ENCODE results near the gene KEAP1.

Gene KEAP1

DNA sequence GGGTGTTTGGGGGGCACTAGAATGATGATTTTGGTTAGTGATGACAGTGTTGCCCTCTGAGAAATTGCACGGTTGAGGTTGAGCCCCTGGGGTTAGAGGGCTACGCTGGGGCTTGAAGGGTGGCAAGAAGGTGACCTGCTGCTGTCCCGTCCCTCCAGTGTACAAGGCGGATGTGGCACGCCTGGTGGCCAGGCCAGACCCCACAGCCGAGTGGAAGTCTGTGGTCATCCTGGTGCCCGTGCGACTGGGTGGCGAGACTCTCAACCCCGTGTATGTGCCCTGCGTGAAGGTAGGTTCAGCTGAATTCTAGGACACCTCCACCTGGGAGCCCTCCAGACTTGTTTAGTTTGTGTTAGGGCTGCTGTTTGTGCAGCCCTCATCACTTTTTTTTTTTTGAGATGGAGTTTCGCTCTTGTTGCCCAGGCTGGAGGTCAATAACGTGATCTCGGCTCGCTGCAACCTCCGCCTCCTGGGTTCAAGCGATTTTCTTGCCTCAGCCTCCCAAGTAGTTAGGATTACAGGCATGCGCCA, 45.7 kb upstream of the KEAP1 start:
- Histone ChIP-seq H3K4me1 (peaks cover 0 to 19% (median 13%) of the 10 kb centered on the region in 4 donors), H3K27me3 (no peaks in the 10 kb centered on the region), H3K4me3 (no peak overlapping the region), H3K27ac (no peak overlapping the region), H3K36me3 (peaks cover 45 to 81% (median 60%) of the 10 kb centered on the region in 3 donors), H3K9me3 (no peaks in the 10 kb centered on the region)
- intact Hi-C loops (cut with DNase I; ENCODE audit: low total_unique reads), result no loop called here
- no peak for DNase-seq
- TF ChIP-seq, protein P1, sequence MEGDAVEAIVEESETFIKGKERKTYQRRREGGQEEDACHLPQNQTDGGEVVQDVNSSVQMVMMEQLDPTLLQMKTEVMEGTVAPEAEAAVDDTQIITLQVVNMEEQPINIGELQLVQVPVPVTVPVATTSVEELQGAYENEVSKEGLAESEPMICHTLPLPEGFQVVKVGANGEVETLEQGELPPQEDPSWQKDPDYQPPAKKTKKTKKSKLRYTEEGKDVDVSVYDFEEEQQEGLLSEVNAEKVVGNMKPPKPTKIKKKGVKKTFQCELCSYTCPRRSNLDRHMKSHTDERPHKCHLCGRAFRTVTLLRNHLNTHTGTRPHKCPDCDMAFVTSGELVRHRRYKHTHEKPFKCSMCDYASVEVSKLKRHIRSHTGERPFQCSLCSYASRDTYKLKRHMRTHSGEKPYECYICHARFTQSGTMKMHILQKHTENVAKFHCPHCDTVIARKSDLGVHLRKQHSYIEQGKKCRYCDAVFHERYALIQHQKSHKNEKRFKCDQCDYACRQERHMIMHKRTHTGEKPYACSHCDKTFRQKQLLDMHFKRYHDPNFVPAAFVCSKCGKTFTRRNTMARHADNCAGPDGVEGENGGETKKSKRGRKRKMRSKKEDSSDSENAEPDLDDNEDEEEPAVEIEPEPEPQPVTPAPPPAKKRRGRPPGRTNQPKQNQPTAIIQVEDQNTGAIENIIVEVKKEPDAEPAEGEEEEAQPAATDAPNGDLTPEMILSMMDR (IDR thresholded peaks at IDR 0.05), result no peak

DNA sequence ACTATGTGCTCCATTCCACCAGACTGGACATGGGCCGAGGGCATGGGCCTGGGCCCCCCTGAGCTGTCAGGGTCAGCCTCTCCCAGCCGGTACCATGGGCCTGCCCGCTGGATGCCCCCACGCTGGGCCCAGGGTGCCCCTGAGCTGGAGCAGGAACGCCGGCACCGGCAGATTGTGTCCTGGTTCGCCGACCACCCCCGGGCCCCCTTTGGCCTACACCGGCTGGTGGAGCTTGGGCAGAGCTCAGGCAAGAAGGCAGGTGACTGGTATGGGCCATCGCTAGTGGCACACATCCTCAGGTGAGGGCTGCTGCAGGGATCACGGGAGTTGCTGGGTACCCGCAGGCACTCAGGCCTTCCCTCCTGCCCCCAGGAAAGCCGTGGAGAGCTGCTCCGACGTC, 43.7 kb upstream of the KEAP1 start:
- DNase-seq, result no peak
- TF ChIP-seq, protein P1 (IDR thresholded peaks at IDR 0.05), result no peak
- Histone ChIP-seq H3K27ac (no peak overlapping the region), H3K27me3 (no peaks in the 10 kb centered on the region), H3K9me3 (no peaks in the 10 kb centered on the region), H3K4me1 (peaks cover 0 to 25% (median 18%) of the 10 kb centered on the region in 4 donors), H3K36me3 (peaks cover 27 to 61% (median 40%) of the 10 kb centered on the region in 3 donors), H3K4me3 (no peak overlapping the region)
- intact Hi-C loops (cut with DNase I; ENCODE audit: low total_unique reads), result no loop called here

DNA sequence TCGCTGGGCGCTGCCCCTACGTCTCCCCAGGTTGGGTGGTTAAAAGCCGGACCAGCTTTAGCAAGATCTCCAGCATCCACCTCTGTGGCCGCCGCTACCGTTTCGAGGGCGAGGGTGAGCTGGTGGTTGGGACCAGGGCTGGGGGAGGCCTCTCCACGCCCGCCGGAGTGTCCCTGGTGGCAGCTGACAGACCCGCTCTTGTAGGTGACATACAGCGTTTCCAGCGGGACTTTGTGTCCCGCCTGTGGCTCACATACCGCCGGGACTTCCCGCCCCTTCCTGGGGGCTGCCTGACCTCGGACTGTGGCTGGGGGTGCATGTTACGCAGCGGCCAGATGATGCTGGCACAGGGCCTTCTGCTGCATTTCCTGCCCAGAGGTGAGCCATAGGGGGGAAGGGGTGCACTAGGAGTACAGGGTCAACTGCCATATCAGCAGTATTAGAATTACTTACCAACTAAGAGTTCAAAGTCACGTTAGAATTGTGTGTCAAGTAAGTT, 41.6 kb upstream of the KEAP1 start:
- H3K9me3 ChIP-seq, result no peaks in the 10 kb centered on the region
- intact Hi-C loops (cut with DNase I; ENCODE audit: low total_unique reads), result no loop called here
- no peaks in the 10 kb centered on the region for H3K27me3 ChIP-seq
- peaks cover 0 to 25% (median 18%) of the 10 kb centered on the region in 4 donors for H3K4me1 ChIP-seq
- H3K4me3 ChIP-seq, result peak overlapping the region; percentile 85 to 92
- peak overlapping the region; percentile 89 to 90 for H3K27ac ChIP-seq
- no peak for DNase-seq
- H3K36me3 ChIP-seq, result peaks cover 12 to 41% (median 20%) of the 10 kb centered on the region in 3 donors
- TF ChIP-seq, protein P1 (IDR thresholded peaks at IDR 0.05), result no peak

DNA sequence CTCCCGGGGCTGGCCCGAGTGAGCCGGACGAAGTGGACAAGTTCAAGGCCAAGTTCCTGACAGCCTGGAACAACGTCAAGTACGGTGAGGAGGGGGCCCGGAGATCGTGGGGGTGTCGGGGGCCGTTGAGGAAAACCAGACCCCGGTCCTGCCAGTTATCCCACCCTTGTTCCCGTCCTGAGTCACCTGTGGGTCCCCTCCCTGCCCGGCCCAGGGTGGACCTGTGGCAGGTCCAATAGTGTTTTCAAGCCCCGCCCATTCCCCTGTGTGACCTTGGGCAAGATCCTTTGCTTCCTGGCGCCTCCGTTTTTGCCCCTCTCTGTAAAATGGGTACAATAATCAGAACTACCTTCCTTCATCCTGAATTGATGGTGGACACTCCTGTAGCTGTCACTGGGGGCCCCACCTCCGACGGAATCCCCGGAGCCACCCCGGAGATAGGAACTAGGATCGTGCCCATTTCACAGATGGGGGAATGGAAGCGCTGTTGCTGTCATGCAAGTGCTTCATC, 41.1 kb upstream of the KEAP1 start:
- DNase-seq, result no peak
- peak overlapping the region; percentile 89 to 90 for H3K27ac ChIP-seq
- peaks cover 0 to 25% (median 18%) of the 10 kb centered on the region in 4 donors for H3K4me1 ChIP-seq
- TF ChIP-seq, protein P1 (IDR thresholded peaks at IDR 0.05), result no peak
- H3K9me3 ChIP-seq, result no peaks in the 10 kb centered on the region
- intact Hi-C loops (cut with DNase I; ENCODE audit: low total_unique reads), result no loop called here
- H3K27me3 ChIP-seq, result no peaks in the 10 kb centered on the region
- H3K36me3 ChIP-seq, result peaks cover 7 to 36% (median 15%) of the 10 kb centered on the region in 3 donors
- H3K4me3 ChIP-seq, result peak overlapping the region; percentile 85 to 92

DNA sequence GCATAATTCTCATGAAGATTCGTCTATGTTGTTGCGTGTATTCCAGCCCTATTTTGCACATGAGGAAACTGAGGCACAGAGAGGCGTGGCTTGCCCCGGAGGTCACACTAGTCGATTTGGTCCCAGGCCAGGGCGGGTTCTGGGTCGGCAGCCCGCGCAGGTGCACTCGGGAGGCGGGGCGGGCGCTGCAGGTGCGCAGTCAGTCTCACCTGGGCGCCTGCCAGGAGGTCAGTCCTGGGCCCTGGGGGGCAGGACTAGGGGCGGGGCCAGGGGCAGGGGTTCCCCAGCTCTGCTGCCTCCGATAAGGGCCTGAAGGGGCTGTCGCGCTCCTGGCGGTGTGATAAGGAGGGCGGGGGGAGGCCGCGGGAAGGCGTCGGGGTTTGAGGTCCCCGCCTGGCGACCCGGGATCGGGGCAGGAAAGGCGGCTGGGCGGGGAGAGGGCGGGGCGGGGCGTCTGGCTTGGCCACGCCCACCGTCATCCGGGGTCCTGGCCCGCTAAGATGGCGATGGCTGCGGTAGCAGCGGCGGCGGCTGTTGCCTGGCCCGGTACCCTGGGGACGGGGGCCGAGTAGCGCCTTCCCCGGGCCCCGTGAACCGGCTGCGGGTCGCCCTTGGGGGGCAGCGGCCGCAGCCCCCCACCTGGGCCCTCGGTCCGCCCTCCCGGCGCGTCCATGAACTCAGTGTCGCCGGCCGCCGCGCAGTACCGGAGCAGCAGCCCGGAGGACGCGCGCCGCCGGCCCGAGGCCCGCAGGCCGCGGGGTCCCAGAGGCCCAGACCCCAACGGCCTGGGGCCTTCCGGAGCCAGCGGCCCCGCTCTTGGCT, 40.5 kb upstream of the KEAP1 start, which contains the start of gene ATG4D:
ATG4D (plus strand) TSS at position 485 of the 822 bp plus-strand sequence; CDS start at position 672, 187 bp downstream.
- peaks cover under 1 to 29% (median 8%) of the 10 kb centered on the region in 3 donors for H3K36me3 ChIP-seq
- intact Hi-C loops (cut with DNase I; ENCODE audit: low total_unique reads), result no loop called here
- peak within 1 kb of the TSS; percentile 85 to 92 for H3K4me3 ChIP-seq
- DNase-seq, result peak; percentile 57 to 85
- H3K9me3 ChIP-seq, result no peaks in the 10 kb centered on the region
- TF ChIP-seq, protein P1 (IDR thresholded peaks at IDR 0.05), result no peak
- H3K27ac ChIP-seq, result peak within 1 kb of the TSS; percentile 89 to 90
- H3K27me3 ChIP-seq, result no peaks in the 10 kb centered on the region
- H3K4me1 ChIP-seq, result peaks cover 0 to 25% (median 18%) of the 10 kb centered on the region in 4 donors
